NCI-H1048 (cell line): ENCODE measurements around the gene CFAP53.
"Not testable (repeated sequence)": the region's sequence is repeated elsewhere in the genome, so short reads cannot be mapped to it uniquely, and the experiment has no call there.

Experiments used
- DNase-seq: peaks from one replicate; lab custom pipeline; 2025; lab: John Stamatoyannopoulos, UW

Gene CFAP53

DNA sequence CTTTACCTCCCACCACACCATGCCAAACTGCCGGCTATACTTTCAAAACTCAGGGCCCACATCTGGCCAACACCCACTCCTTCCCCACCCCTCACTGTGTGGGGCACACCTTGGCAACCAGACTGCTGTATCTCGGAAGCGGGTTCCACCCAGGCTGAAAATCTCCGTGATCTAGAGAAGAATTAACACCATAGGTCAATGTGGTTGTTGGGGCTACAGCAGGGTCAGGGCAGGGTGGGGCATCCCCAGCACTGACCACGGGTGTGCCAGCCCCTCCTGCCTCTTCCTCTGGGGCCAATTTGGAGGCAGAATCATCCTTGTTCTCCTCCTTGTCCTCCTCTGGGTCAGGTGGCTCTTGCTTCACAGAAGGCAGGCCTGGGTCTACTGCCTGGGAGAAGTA lies 6.3 kb upstream of the CFAP53 start:
- DNase-seq = no peak

DNA sequence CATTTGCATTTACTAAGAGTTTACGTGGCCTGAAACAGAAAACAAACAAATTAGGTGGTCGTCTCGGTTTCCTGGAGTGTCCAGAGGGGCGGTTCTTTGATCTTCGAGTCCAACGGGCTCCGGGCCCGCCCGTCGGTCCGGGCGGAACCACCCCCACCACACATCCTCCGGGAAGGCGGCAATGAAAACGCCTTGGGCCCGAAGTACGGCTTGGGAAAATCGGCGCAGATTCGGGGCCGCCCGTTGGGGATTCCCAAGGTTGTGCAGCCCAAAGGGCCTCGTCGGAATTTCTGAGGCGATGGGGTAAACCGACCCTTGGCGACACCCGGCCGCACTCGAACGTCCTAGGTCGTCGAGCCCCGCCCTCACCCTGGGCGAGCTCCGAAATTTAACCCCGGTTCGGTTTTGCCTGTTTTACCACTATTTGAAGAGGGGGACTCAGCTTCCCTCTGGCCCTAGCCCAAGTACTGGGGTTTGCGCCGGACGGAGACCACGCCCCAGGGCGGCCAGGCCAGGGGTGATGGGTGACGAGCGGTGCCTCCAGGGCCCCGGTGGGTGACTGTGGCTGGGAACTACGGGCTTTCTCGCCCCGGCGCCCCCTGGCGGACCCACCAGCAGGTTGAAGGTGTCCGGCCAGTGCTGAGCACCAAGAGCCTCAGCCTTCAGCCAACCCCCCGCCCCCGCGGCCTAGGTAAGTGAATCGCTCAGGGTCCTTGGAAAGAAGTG lies 1.9 kb upstream of the CFAP53 start:
- no peak for DNase-seq

DNA sequence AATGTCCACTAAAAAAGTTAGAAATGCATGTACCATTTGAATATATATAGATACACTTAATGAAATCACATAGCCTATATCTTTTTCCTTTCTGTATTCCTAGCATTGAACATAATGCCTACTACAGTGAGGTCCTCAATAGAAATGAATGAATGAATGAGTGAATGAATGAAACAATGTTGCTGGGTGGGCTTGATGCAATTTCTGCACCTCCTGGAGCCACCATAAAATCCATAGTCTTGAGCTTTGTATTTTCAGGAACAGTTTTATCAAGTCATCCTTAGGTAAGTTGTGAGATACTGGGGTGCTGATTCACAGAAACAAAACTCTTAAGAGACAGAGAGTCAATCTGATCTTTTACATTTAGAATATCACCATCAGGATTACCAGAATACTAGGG lies 3.3 kb downstream of the CFAP53 start:
- no peak for DNase-seq

DNA sequence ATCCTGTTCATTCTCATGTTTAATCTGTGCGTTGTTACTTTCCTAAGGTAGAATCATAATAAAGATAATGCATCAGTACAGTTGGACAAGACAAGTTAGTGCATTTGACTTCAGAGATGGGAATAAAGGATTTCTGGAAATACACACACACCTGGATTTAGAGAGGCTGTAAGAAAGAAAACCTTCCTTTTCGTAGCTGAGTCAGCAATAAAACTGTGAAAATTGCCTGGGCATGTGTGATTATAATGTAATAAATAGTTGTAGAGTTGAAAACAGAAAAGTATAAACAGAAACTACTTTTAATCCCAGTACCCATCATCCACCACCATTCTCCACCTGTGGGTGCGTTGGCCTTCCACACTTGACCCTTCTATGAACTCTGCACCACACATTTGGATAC lies 15.4 kb downstream of the CFAP53 start:
- DNase-seq = no peak

DNA sequence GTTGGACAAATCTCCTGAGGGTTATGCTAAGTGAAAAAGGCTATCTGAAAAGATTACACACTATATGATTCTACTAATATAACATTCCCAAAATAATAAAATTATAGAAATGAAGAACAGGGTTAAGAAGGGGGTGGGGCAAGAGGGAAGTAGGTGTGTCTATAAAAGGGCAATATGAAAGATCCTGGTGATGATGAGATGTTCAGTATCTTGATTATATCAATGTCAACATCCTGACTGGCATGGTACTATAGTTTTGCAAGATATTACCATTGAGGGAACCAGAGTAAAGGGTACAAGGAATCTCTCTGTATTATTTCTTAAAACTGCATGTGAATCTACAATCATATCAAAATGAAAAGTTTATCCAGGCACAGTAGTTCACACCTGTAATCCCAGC lies 16.7 kb downstream of the CFAP53 start:
- no peak for DNase-seq

DNA sequence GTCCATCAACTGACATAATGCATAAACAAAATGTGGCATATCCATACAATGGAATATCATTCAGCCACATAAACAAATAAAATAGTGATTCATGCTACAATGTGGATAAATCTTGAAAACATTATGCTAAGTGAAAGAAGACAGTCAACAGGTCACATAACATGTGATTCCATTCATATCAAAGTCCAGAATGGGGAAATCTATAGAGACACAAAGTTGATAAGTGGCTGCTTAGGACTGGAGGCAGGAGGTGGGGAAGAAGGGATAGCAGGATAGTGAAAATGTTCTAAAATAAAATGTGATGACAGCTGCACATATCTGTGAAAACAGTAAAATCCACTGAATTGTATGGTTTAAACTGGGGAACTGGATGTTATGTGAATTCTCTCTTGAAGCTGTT lies 18.7 kb downstream of the CFAP53 start:
- no peak for DNase-seq

DNA sequence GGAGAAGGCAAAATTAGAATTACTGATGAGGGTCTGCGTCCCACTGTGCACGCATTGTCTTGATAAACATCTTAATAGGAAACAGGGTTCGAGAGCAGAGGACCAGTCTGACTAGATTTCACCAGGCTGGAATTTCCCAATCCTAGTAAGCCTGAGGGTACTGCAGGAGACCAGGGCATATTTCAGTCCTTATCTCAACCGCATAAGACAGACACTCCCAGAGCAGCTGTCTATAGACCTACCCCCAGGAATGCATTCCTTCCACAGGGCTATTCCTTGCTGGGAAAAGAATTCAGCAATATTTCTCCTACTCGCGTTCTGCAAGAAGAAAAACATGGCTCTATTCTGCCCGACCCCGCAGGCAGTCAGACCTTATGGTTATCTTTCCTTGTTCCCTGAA lies 24.5 kb downstream of the CFAP53 start:
- not testable (repeated sequence) for DNase-seq

DNA sequence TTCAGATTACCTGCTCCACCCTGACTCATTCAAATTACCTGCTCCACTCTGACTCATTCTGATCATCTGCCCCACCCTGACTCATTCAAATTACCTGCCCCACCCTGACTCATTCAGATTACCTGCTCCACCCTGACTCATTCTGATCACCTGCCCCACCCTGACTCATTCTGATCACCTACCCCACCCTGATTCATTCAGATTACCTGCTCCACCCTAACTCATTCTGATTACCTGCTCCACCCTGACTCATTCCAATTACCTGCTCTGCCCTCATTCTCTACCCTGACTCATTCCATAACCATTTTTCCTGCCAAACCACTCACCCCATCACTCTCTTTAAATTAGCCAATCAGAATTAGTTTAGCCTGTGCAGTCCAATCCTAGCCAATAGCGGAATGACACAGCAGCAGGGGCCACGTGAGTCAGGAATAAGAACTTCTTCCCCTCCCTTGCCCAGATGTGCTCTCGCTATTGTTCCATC lies 26.2 kb downstream of the CFAP53 start:
- DNase-seq = no peak

DNA sequence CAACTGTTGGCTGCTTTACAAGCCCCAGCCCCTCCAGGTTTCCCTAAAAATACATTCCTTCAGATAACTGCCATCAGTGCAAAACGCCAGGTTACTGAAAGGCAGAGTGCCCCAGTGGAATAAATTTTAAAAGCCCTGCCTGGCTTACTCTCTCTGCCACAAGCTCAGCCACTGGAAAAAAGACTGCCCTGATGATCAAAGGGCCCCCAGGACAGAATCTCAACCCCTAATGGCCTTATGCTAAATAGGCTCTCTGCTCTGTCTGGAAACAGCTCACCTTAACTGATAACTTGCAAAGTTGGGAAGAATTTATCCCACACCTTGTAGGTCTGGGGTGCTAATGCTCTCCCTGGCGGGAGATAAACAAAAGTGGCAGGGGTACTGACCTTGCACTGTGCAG lies 33.9 kb downstream of the CFAP53 start:
- DNase-seq = no peak

DNA sequence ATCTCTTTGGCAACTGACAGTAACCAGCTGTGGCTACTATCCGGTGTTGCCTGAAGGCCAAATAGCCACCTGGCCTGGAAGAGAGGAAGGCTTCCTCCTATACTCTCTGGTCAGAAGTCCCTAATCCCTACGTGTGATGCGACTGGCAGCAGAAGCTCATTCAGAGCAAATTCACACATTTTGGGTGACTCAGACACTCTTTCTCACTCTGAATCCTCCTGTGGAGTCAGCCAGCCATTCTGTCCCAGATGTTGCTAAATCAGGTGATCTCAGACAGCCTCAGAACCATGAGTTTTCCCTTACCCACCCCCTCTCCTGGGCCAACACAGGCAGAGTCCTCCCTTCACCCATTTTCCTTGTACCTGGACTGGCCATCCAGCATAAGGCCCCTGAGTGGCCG lies 34.7 kb downstream of the CFAP53 start:
- DNase-seq = no peak

DNA sequence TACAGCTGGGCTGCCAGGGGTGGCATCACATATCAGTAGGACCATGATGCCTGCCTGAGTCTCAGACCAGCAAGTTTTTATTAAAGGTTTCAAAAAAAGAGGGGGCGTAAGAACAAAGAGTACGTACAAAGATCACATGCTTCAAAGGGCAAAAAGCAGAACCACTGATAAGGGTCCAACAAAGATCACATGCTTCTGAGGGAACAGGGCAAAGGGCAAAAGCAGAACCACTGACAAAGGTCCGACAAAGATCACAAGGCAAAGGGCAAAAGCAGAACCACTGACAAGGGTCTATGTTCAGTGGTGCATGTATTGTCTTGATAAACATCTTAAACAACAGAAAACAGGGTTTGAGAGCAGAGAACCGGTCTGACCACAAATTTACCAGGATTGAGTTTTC lies 46.0 kb downstream of the CFAP53 start:
- DNase-seq = not testable (repeated sequence)

DNA sequence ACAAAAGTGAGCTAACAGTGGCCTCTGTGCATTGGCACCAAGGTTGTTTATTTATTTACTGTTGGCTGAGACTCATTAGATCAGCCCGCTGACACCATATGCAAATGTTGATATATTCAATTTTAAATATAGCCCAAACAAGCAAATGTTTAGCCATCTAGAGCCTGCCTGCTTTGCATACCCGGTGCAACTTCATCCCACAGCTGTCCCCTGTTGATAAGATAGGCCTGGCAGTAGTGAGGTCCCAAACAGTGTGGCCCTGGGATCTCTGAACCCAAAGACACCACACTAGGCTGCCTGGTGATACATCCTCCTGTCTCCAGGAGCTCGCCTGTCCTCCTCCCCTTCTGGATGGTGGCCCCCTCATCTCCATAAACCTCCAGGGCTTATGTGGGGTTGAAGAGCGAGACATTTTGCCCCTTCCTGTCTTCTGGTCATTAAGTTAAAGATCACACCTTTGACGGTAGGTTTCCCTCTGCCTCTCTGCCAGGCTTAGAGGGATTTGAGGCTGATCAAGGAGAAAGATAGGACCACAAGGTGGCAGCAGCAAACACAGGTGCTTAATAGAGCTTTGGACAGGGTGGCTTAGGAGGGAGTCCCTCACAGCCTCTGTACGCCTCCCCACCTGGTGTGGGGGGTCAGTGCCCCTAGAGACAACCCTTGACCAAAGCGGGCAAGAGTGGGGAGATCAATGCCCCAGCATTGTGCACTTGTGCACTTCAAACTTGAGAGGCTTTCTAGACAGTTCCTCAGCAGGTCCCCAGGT lies 47.7 kb downstream of the CFAP53 start:
- DNase-seq = peak; percentile 37

DNA sequence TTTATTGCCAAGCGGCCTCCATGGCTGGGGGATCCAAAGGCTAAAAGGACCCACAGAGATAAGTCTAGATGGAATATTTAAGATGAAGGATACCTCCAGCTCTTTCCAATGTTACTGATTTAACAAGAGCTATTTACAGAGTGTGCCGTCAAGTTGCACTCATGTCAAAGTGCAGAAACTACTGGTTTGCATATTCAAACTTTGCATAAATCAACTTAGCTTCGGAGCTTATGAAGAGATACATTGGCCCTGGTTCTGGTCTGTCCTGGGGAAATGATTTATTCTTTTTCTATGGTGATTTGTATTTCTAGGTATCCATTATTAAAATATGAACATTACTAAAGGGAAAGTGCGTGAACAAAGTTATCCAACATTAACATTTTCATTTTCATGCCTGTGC lies 57.0 kb downstream of the CFAP53 start:
- DNase-seq = peak; percentile 40

DNA sequence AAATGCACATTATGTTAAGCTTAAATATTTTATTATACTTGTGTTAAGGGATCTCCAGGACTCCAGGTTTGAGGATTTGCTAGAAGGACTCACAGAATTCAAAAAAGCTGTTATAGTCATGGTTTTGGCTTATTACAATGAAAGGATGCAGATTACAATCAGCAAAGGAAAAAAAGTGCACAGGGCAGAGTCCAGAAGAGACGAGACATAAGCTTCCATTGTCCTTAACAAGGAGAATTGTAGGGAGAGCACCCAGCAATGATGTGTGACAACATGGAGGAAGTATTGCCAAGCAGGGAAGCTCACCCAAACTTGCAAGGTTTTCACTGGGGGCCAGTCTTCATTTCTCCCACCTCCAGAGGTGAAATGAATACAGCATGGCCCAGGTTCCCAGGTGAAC lies 58.6 kb downstream of the CFAP53 start:
- DNase-seq = no peak

DNA sequence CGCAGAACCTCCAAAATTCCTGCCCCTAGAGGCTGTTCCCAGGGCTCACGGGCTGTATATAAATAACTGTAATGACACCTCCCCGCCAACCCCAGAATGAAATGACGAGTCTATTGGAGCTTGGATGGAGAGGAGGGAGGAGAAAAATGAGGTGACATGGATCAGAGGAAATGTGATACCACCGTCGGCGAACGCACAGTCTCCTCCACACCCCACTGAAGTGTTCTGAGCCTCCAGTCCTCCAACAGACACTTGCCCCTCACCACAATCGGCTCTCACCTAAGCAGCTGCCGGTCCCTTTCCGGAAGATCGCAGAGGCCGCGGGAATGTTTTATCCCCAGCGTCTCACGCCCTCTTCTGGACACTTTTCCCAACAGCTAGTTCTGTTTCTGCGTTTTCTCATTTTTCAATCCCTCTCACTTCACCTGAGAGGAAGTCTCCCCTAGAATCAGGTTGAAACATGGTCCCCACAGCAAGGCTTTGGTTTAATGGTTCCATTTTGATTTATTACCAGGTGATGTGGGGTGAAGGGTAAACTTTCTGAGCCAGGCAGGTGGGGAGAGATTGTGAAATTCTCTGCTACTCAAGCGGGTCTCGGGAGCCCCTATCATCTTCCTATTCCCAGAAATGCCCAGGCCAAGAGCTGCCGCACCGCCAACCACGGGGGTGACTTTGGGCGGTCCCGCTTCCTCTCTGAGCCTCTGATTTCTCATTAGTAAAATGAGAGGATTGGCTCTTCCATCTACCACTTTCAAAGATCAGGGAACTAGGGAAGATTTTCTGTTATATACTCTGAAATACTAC lies 62.3 kb downstream of the CFAP53 start:
- peak; percentile 9 for DNase-seq

DNA sequence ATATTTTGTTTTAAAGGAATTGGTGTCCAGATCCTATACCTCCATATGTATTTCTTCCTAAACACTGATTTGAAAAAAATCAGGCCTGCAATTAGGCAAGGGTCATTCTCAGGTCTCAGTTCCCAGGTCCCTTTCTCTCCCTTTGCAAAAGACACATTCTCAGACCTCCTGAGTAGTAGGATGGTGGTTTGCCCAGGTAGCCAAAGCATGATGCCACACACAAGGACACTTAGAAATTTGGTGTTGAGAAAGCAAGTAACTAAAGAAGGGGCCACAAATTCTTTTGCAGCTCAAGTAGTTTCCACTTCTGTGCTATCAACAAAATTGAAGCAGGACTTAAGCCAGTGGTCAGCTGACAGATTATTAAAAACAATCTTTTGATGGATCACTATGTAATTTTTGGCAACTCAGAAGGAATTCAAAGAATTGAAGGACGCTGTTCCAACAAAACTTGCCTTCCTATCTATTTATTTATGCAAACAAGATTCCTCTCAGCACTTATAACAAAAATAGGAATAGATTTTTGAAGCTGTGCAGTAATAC lies 64.7 kb downstream of the CFAP53 start:
- no peak for DNase-seq

DNA sequence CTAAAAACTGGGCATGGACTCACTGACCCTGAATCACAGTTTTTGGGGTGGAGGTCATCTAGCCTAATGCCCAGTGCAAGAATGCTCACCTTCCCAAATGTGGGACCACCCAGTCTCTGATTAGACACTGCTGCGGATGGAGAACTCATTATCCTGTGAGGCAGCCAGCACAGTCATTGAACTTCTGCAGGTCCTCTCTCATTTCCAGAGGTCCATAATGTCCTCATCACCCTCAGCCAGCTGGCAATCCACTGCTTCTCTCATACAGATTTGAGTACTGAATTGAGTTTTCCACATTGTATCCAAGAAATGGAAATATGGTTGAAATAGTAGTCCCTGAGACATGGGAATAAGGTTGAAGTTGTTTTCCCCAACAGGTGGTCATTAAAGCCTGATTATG lies 66.4 kb downstream of the CFAP53 start:
- no peak for DNase-seq

DNA sequence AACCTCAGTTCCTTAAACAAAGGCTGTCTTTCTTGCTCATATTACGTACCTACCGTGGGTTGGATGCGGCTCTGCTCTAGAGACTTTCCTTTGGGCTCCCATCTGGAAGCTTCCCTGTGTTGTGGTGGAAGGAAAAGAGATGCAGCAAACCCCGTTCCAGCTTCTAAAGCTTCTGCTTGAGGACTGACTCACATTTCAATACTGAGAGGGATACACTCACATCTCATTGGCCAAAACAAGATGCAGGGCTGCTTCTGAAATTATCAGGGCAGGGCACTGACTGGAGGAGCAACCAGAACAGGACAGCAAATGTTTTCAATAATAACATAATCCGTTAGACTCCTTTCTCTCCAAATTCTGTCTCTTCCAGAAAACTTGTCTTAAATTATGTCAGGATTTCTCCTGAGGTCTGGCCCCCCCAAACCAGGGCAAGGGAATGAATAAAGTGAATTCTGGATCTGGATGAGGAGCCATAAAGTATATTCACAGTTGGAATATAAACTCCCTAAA lies 66.9 kb downstream of the CFAP53 start:
- DNase-seq = no peak

DNA sequence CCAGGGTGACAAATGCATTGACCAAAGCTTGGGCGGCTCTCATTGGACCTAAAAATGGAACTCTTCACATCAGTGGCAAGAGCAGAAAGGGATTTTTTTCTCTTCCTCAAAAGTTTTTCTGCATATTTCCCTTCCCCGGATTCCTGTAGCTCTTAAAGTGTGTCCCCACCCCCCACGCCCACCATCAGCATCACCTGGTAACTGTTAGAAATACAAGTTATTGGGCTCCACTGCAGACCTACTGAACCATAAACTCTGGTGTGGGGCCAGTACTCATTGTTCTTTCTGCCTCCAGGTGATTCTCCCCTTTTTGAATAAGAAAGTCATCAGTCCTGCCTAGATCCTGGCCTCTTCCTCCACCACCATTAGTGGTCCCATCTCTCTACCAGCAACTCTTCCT lies 70.0 kb downstream of the CFAP53 start:
- no peak for DNase-seq

DNA sequence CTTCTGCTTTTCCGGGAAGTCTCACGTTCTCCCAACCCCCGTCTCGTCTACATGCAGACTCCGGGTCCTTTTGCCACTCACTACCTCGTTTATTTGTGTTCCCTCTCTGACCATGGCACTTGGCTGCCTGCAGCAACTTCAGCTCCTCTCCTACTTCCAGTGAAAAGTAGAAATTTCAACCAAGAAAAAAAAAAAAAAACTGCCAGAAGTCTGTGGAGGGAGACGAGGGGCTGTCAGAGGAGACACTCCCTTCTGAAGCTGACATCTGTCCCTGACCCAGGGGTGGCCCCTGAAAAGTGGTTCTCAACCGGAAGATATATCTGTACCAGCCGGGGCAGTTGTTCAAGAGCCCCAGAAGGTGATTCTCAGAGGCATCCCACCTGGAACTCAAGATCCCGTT lies 70.6 kb downstream of the CFAP53 start:
- no peak for DNase-seq

DNA sequence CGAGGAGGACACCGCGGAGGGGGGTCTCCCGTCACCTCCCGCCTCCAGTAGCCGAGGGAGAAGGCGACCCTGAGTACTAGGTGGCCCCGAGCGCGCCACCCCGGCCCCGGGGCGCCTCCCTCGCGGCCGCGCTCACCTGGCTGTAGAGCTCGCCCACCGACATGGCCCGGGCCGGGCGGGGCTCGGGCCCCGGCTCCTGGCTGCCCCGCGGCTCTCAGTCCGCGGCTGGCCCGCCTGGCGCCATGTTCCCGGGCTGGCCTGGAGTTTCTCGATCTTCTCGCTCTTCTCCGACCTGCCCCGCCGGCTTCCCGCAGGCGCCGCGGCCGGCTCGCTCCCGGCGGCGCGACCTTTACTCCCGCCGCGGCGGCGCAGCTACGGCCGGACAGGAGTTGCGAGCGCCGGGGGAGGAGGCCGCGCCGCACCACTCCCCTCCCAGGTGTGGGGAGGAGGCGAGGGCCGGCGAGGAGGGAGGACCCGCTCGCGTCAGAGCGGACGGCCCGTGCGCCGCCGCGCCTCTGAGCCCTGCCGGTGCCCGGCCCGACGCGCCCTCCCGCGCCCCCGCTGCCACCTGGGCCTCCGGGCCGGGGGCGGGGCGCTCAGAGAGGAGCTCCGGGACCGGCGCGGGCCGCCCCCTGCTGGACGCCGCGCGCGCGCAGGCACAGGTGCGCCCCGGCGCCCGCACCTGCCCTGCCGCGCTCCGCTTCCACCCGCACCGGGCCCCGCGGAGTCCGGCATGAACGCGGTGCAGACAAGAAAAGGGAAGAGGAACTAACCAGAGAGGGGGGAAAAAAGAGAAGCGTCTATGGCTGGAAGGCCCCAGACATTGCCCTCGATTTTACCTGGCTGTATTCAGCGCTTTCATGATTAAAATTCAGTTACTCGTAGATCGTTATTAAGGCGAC lies 71.4 kb downstream of the CFAP53 start, which contains the start of gene MYO5B:
Gene MYO5B (minus strand): TSS at position 517 of the 902 bp plus-strand sequence. CDS start 354 bp downstream, at position 163.
- DNase-seq = peak; percentile 12
